GM21717 (cell line): Measurements from ENCODE around the gene PDE4D.
A peak's percentile ranks its signal among the peaks of the same experiment; 100 is the strongest.
"Not testable (repeated sequence)": the region's sequence is repeated elsewhere in the genome, so short reads cannot be mapped to it uniquely, and the experiment has no call there.

ENCODE experiments used
- ATAC-seq: cut with Tn5 transposase; IDR thresholded peaks from one replicate; pipeline ENCODE4 v1.9.1; 2021; ENCODE audit warnings: mild to moderate bottlenecking, moderate library complexity; ENCODE audit not compliant: unreplicated experiment

PDE4D gene

GRCh38 chr5:59711310-59711709 lies 182.2 kb downstream of the PDE4D start:
- ATAC-seq, result no peak

GRCh38 chr5:59709846-59710245 lies 183.7 kb downstream of the PDE4D start:
- ATAC-seq, result no peak

- ATAC-seq, result no peak
These were observed 184.1 kb downstream of the PDE4D start for GRCh38 chr5:59709346-59709821.

- ATAC-seq, result no peak
These were observed 188.6 kb downstream of the PDE4D start for GRCh38 chr5:59704936-59705335.

GRCh38 chr5:59703789-59704188 lies 189.7 kb downstream of the PDE4D start:
- no peak for ATAC-seq

- no peak for ATAC-seq
These were observed 195.0 kb downstream of the PDE4D start for GRCh38 chr5:59698207-59699178.

GRCh38 chr5:59694411-59694810 lies 199.1 kb downstream of the PDE4D start:
- no peak for ATAC-seq

- ATAC-seq, result no peak
These were observed 199.8 kb downstream of the PDE4D start for GRCh38 chr5:59693492-59694309.

- peak; percentile 79 for ATAC-seq
These were observed 207.7 kb downstream of the PDE4D start for GRCh38 chr5:59685793-59686192.

GRCh38 chr5:59685191-59685530 lies 208.4 kb downstream of the PDE4D start:
- no peak for ATAC-seq

GRCh38 chr5:59684388-59685190 lies 208.9 kb downstream of the PDE4D start:
- peak; percentile 51 for ATAC-seq

- no peak for ATAC-seq
These were observed 210.2 kb downstream of the PDE4D start for GRCh38 chr5:59683311-59683710.

GRCh38 chr5:59682542-59682941 lies 211.0 kb downstream of the PDE4D start:
- no peak for ATAC-seq

GRCh38 chr5:59678943-59679342 lies 214.6 kb downstream of the PDE4D start:
- ATAC-seq, result no peak

GRCh38 chr5:59674763-59675162 lies 218.8 kb downstream of the PDE4D start:
- ATAC-seq, result no peak

GRCh38 chr5:59673438-59674058 lies 220.0 kb downstream of the PDE4D start:
- ATAC-seq, result peak; percentile 66

- no peak for ATAC-seq
These were observed 227.0 kb downstream of the PDE4D start for GRCh38 chr5:59666440-59667068.

GRCh38 chr5:59665832-59666203 lies 227.7 kb downstream of the PDE4D start:
- ATAC-seq, result not testable (repeated sequence)

GRCh38 chr5:59665086-59665831 lies 228.3 kb downstream of the PDE4D start:
- no peak for ATAC-seq
